IMR-90 (cell line): ENCODE results near the gene OCLN. TPM values are rescaled to one million over a fixed set of nuclear protein-coding genes. Genes with fewer than 3 reads are reported as not detected.

Experiments
- ATAC-seq: fragments of 200-7000 bp; cut with Tn5 transposase; 2 replicates; pipeline ENCODE4 v1.9.1; 2020; ENCODE audit warnings: low read depth, mild to moderate bottlenecking, moderate library complexity
- BruUV-seq: library from RNA; stranded (reverse); fragments of 400-500 nt; replicated peaks from 2 replicates; lab custom pipeline; 2021; lab: Mats Ljungman, UMichigan
- CTCF ChIA-PET: fragments of 300-600 bp; formaldehyde crosslinking; extraction: SDS; loops from one replicate; lab custom pipeline; 2021; ENCODE audit warnings: antibody characterized with exemption; lab: Yijun Ruan, JAX
- POLR2A ChIA-PET: fragments of 300-600 bp; sonication (Branson Sonifier 250); formaldehyde crosslinking; loops from one replicate; lab custom pipeline; 2022; ENCODE audit warnings: antibody characterized with exemption; ENCODE audit not compliant: unreplicated experiment; lab: Charles Lee
- DNase-seq: peaks from one replicate; pipeline ENCODE4 v3.0.0; 2013
- H2AFZ ChIP-seq: replicated peaks from 2 replicates; pipeline ENCODE3; 2013; ENCODE audit warnings: low read length, mild to moderate bottlenecking; ENCODE audit not compliant: poor library complexity
- H2AK5ac ChIP-seq: 2 replicates; pipeline ENCODE4 v1.6.1; 2013; ENCODE audit warnings: low read depth, low read length, inconsistent platforms
- H2AK9ac ChIP-seq: replicated peaks from 2 replicates; pipeline ENCODE3; 2013; ENCODE audit warnings: mild to moderate bottlenecking, low read depth, low read length, moderate library complexity; ENCODE audit not compliant: poor library complexity
- H2BK120ac ChIP-seq: 2 replicates; pipeline ENCODE4 v1.6.1; 2013; ENCODE audit warnings: low read depth, low read length, inconsistent platforms
- H2BK15ac ChIP-seq: 3 replicates; pipeline ENCODE4 v1.6.1; 2013; ENCODE audit warnings: low read depth, low read length, inconsistent platforms
- H2BK20ac ChIP-seq: 2 replicates; pipeline ENCODE4 v1.6.1; 2013; ENCODE audit warnings: low read depth, mild to moderate bottlenecking, inconsistent platforms, low read length, moderate library complexity
- H2BK5ac ChIP-seq: 2 replicates; pipeline ENCODE4 v1.6.1; 2013; ENCODE audit warnings: mild to moderate bottlenecking, low read depth, low read length, inconsistent platforms; ENCODE audit not compliant: poor library complexity, severe bottlenecking
- H3K14ac ChIP-seq: replicated peaks from 2 replicates; pipeline ENCODE4 v1.6.1; 2013; ENCODE audit warnings: low read depth, low read length, inconsistent platforms
- H3K18ac ChIP-seq: 2 replicates; pipeline ENCODE4 v1.6.1; 2013; ENCODE audit warnings: low read depth, low read length, control low read depth
- H3K23ac ChIP-seq: 2 replicates; pipeline ENCODE4 v1.6.1; 2013; ENCODE audit warnings: low read depth, low read length, inconsistent platforms
- H3K27ac ChIP-seq: 2 replicates; pipeline ENCODE4 v1.5.1; 2013; ENCODE audit warnings: mild to moderate bottlenecking, control low read depth, low read length; ENCODE audit not compliant: insufficient read depth
- H3K27me3 ChIP-seq: 2 replicates; pipeline ENCODE4 v1.6.1; 2013; ENCODE audit warnings: low read length; ENCODE audit not compliant: control insufficient read depth, insufficient read depth
- H3K36me3 ChIP-seq: 2 replicates; pipeline ENCODE4 v1.6.1; 2013; ENCODE audit warnings: low read length, mixed read lengths; ENCODE audit not compliant: control insufficient read depth, insufficient read depth
- H3K4ac ChIP-seq: 2 replicates; pipeline ENCODE4 v1.6.1; 2013; ENCODE audit warnings: low read depth, low read length, inconsistent platforms
- H3K4me1 ChIP-seq: 2 replicates; pipeline ENCODE4 v1.6.1; 2013; ENCODE audit warnings: low read length, mixed read lengths; ENCODE audit not compliant: control insufficient read depth, insufficient read depth
- H3K4me2 ChIP-seq: 2 replicates; pipeline ENCODE4 v1.6.1; 2013; ENCODE audit warnings: low read depth, mild to moderate bottlenecking, control low read depth, low read length, moderate library complexity
- H3K4me3 ChIP-seq: 2 replicates; pipeline ENCODE4 v1.5.1; 2013; ENCODE audit warnings: low read depth, mild to moderate bottlenecking, control low read depth, low read length, moderate library complexity; ENCODE audit not compliant: insufficient read depth
- H3K56ac ChIP-seq: 2 replicates; pipeline ENCODE4 v1.6.1; 2013; ENCODE audit warnings: low read length, inconsistent platforms; ENCODE audit not compliant: insufficient read depth; ENCODE audit errors: extremely low read depth
- H3K79me1 ChIP-seq, 2 experiments: 2 replicates each; pipeline ENCODE4 v1.6.1; 2013; ENCODE audit warnings: low read length in 2 of 2, inconsistent platforms in 1 of 2, low read depth in 1 of 2
- H3K9ac ChIP-seq: 2 replicates; pipeline ENCODE4 v1.6.1; 2013; ENCODE audit warnings: low read depth, low read length, control low read depth
- H3K9me1 ChIP-seq: 2 replicates; pipeline ENCODE4 v1.6.1; 2013; ENCODE audit warnings: low read length, inconsistent platforms; ENCODE audit not compliant: insufficient read depth
- H3K9me3 ChIP-seq: 2 replicates; pipeline ENCODE4 v1.6.1; 2013; ENCODE audit warnings: low read length; ENCODE audit not compliant: control insufficient read depth, insufficient read depth
- H4K20me1 ChIP-seq: 2 replicates; pipeline ENCODE4 v1.6.1; 2013; ENCODE audit warnings: low read length, inconsistent platforms; ENCODE audit not compliant: insufficient read depth
- H4K5ac ChIP-seq: 2 replicates; pipeline ENCODE4 v1.6.1; 2013; ENCODE audit warnings: mild to moderate bottlenecking, low read depth, low read length, control low read depth
- H4K8ac ChIP-seq, 2 experiments: 2 replicates each; pipeline ENCODE4 v1.6.1; 2013; ENCODE audit warnings: low read depth in 2 of 2, low read length in 2 of 2, control low read depth in 1 of 2, inconsistent platforms in 1 of 2
- H4K91ac ChIP-seq: 2 replicates; pipeline ENCODE4 v1.6.1; 2013; ENCODE audit warnings: low read depth, low read length, inconsistent platforms; ENCODE audit not compliant: insufficient read depth
- MAZ ChIP-seq: IDR thresholded peaks from 2 replicates; pipeline ENCODE4 v1.6.1; 2012; ENCODE audit warnings: low read depth, mild to moderate bottlenecking, low read length, improper control_type of control experiment, moderate library complexity, borderline replicate concordance
- MXI1 ChIP-seq: IDR thresholded peaks from 2 replicates; pipeline ENCODE4 v1.6.1; 2012; ENCODE audit warnings: low read depth, mild to moderate bottlenecking, low read length, moderate library complexity, borderline replicate concordance
- NFE2L2 ChIP-seq: fragments of 150-350 bp; IDR thresholded peaks from 2 replicates; pipeline ENCODE4 v1.6.1; 2016; ENCODE audit warnings: low read depth, mild to moderate bottlenecking, low read length
- WGBS, 2 experiments: methylation state at CpG; one replicate each; pipeline versions ENCODE4 v1.1.5 to v1.1.7; 2013; ENCODE audit warnings: missing lambda C conversion rate in 2 of 2; ENCODE audit not compliant: insufficient read length in 1 of 2; ENCODE audit errors: extremely low coverage in 2 of 2; 5-methylcytosine and 5-hydroxymethylcytosine counted together
- dilution Hi-C: fragments of 300-500 bp; cut with HindIII; formaldehyde crosslinking; loops from one replicate; pipeline ENCODE4 v1.14.3; 2018; ENCODE audit warnings: low sequenced_read_pairs; ENCODE audit not compliant: unreplicated experiment
- in situ Hi-C: fragments of 300-500 bp; cut with MboI; formaldehyde crosslinking; loops from 3 replicates; pipeline ENCODE4 v1.14.3; 2019; ENCODE audit warnings: low sequenced_read_pairs, inconsistent platforms, mixed read lengths
- intact Hi-C: fragments of 100-400 bp; cut with micrococcal nuclease; formaldehyde crosslinking; loops from 2 replicates; pipeline ENCODE4 v1.10.0; 2022
- polyA plus RNA-seq, 3 experiments: library from polyadenylated mRNA; depleted of rRNA; stranded (reverse); fragments of >200 nt; gene quantifications; 2 replicates each; pipeline ENCODE4 v1.2.3, GENCODE V29; 2012; ENCODE audit warnings: low replicate concordance in 1 of 3
- total RNA-seq: library from RNA; depleted of rRNA; stranded (reverse); fragments of >200 nt; gene quantifications from 2 replicates; pipeline ENCODE4 v1.2.3, GENCODE V29; 2012
- TF ChIP-seq, protein P1 (sequence below): fragments of 150-350 bp; IDR thresholded peaks from 2 replicates; pipeline ENCODE4 v1.6.1; 2016; ENCODE audit warnings: low read depth, mild to moderate bottlenecking, low read length, moderate library complexity, borderline replicate concordance

Gene OCLN
- total and polyA plus RNA-seq, 2 of the 4 experiments (the other 2 are of a cell fraction): 0.72 to 0.99 TPM

- Histone ChIP-seq H3K79me1 (no peaks in the 10 kb centered on the region), H3K4me3 (no peak overlapping the region), H3K56ac (no peak overlapping the region), H3K18ac (no peak overlapping the region), H4K91ac (no peak overlapping the region), H2AK5ac (no peak overlapping the region), H3K9me1 (no peaks in the 10 kb centered on the region), H4K20me1 (no peaks in the 10 kb centered on the region), H3K14ac (no peak overlapping the region), H3K9ac (no peak overlapping the region), H2BK5ac (no peak overlapping the region), H3K23ac (no peak overlapping the region), H3K36me3 (no peaks in the 10 kb centered on the region), H3K9me3 (no peaks in the 10 kb centered on the region), H4K5ac (no peak overlapping the region), H3K27me3 (peaks cover 25% of the 10 kb centered on the region), H3K4me2 (no peak overlapping the region), H2BK120ac (no peak overlapping the region), H3K4me1 (no peaks in the 10 kb centered on the region), H3K27ac (no peak overlapping the region), H2AK9ac (no peak overlapping the region), H4K8ac (no peak overlapping the region), H2BK20ac (no peak overlapping the region), H2AFZ (no peak overlapping the region), H2BK15ac (no peak overlapping the region), H3K4ac (no peak overlapping the region)
- no CpG with 5 or more reads among the region's 9 CpGs for WGBS, 2 experiments
- in situ Hi-C loops (no loop called here), dilution Hi-C loops (no loop called here), intact Hi-C loops (no loop called here)
- DNase-seq (no peak), ATAC-seq (no peak)
- TF ChIP-seq, protein P1, sequence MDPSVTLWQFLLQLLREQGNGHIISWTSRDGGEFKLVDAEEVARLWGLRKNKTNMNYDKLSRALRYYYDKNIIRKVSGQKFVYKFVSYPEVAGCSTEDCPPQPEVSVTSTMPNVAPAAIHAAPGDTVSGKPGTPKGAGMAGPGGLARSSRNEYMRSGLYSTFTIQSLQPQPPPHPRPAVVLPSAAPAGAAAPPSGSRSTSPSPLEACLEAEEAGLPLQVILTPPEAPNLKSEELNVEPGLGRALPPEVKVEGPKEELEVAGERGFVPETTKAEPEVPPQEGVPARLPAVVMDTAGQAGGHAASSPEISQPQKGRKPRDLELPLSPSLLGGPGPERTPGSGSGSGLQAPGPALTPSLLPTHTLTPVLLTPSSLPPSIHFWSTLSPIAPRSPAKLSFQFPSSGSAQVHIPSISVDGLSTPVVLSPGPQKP: no peak
- TF ChIP-seq MXI1 (no peak), NFE2L2 (no peak), MAZ (no peak)
- POLR2A ChIA-PET: no interaction called here
- CTCF ChIA-PET: interaction anchor here (0.6 kb wide), 1 partner anchor 23 kb away, joined by 3 read pairs; no protein-coding TSS in a partner anchor
- no TSS peak for BruUV-seq
These were observed 34.1 kb downstream of the OCLN start for GRCh38 chr5:69526660-69527059.
